GM19023 (cell line): ENCODE measurements around the gene ITSN1.

ENCODE experiments used
- ATAC-seq: cut with Tn5 transposase; IDR thresholded peaks from one replicate; pipeline ENCODE4 v1.9.1; 2021; ENCODE audit warnings: mild to moderate bottlenecking, moderate library complexity; ENCODE audit not compliant: unreplicated experiment

The ITSN1 gene

GRCh38 chr21:33945652-33946270, 303.5 kb downstream of the ITSN1 start:
- ATAC-seq: no peak

DNA sequence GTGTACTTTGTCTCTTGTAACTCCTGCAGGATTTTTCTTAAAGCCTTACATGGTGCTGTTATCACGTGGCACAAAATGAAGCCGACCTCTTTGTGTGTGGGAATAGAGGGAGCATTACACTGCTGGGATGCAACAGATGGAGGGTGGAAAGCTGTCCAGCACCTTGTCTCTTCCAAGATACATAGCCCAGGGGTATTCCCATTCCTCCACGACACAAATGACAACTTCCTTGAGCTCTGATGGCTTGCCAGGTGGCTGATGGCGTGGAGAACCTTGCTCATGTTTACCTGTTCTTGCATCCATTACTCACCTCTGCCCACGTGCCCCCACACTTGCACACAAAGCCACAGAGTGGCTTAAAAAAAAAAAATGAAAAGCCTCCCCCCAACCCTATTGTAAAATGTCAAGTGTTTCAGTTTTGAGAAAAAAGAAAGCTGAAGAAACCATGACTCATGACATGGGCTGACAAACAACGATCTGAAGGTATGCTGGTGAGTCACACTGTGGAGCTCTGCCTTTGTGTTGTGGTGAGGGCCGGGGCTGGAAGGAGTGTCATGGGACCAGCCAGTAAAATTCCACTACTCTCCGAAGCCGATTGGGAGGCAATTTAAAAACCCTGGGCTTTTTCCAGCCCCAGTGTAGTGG, 305.3 kb downstream of the ITSN1 start:
- peak; percentile 54 for ATAC-seq

GRCh38 chr21:33948096-33948950, 306.0 kb downstream of the ITSN1 start:
- ATAC-seq: peak; percentile 59

- no peak for ATAC-seq
Measured at GRCh38 chr21:33948951-33949444, 306.7 kb downstream of the ITSN1 start.
